Measurements from ENCODE around the gene EOLA2.

The EOLA2 gene

GRCh38 chrX:149962010-149962409, 23.7 kb upstream of the EOLA2 start:
- no peak for DNase-seq (ENCODE audit: low read depth in 1 of 2, low spot score in 1 of 2)
- Histone ChIP-seq H3K4me3 (replicated peaks; ENCODE audit: insufficient read depth, low read length) (no peak overlapping the region), H3K27ac (replicated peaks) (no peak overlapping the region), H3K27me3 (ENCODE audit: insufficient read depth, poor library complexity, severe bottlenecking) (no peaks in the 10 kb centered on the region)
- TF ChIP-seq GABPA (IDR thresholded peaks at IDR 0.05; ENCODE audit: low read depth), result no peak
- TF ChIP-seq, protein P1, sequence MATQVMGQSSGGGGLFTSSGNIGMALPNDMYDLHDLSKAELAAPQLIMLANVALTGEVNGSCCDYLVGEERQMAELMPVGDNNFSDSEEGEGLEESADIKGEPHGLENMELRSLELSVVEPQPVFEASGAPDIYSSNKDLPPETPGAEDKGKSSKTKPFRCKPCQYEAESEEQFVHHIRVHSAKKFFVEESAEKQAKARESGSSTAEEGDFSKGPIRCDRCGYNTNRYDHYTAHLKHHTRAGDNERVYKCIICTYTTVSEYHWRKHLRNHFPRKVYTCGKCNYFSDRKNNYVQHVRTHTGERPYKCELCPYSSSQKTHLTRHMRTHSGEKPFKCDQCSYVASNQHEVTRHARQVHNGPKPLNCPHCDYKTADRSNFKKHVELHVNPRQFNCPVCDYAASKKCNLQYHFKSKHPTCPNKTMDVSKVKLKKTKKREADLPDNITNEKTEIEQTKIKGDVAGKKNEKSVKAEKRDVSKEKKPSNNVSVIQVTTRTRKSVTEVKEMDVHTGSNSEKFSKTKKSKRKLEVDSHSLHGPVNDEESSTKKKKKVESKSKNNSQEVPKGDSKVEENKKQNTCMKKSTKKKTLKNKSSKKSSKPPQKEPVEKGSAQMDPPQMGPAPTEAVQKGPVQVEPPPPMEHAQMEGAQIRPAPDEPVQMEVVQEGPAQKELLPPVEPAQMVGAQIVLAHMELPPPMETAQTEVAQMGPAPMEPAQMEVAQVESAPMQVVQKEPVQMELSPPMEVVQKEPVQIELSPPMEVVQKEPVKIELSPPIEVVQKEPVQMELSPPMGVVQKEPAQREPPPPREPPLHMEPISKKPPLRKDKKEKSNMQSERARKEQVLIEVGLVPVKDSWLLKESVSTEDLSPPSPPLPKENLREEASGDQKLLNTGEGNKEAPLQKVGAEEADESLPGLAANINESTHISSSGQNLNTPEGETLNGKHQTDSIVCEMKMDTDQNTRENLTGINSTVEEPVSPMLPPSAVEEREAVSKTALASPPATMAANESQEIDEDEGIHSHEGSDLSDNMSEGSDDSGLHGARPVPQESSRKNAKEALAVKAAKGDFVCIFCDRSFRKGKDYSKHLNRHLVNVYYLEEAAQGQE (IDR thresholded peaks at IDR 0.05; ENCODE audit: insufficient replicate concordance, low read depth), result no peak
- no peak for TF ChIP-seq POLR2AphosphoS5 (IDR thresholded peaks at IDR 0.05; ENCODE audit: low read depth)
- no peak for TF ChIP-seq SPI1 (IDR thresholded peaks at IDR 0.05; ENCODE audit: borderline replicate concordance, low read depth)
- TF ChIP-seq CTCF (IDR thresholded peaks at IDR 0.05; ENCODE audit: insufficient read depth, low read length), result no peak

DNA sequence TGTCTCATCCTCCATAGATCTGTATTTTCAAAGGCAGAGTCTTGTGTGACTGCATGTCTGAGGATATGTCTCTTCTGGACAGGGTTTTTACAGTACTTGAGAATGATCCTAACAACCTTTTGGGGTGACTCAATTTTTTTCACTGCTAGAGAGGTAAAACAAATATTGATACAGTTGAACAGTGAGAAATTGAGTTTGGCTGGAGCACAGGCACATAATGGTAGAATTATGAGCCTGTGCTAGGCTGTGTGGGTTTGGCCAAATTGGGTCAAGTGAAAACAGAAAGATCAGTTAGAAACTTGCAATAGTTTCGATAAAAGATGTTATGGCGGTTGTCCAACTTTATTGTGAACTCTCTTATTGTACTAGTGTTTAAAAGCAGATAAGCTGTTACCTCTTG, 23.3 kb upstream of the EOLA2 start:
- DNase-seq (ENCODE audit: low read depth in 1 of 2, low spot score in 1 of 2), result no peak
- no peak for TF ChIP-seq POLR2AphosphoS5 (IDR thresholded peaks at IDR 0.05; ENCODE audit: low read depth)
- TF ChIP-seq, protein P1 (IDR thresholded peaks at IDR 0.05; ENCODE audit: insufficient replicate concordance, low read depth), result no peak
- no peak for TF ChIP-seq CTCF (IDR thresholded peaks at IDR 0.05; ENCODE audit: insufficient read depth, low read length)
- TF ChIP-seq SPI1 (IDR thresholded peaks at IDR 0.05; ENCODE audit: borderline replicate concordance, low read depth), result no peak
- no peak for TF ChIP-seq GABPA (IDR thresholded peaks at IDR 0.05; ENCODE audit: low read depth)
- no peaks in the 10 kb centered on the region for H3K27me3 ChIP-seq (ENCODE audit: insufficient read depth, poor library complexity, severe bottlenecking)
- no peak overlapping the region for H3K4me3 ChIP-seq (replicated peaks; ENCODE audit: insufficient read depth, low read length)
- no peak overlapping the region for H3K27ac ChIP-seq (replicated peaks)

DNA sequence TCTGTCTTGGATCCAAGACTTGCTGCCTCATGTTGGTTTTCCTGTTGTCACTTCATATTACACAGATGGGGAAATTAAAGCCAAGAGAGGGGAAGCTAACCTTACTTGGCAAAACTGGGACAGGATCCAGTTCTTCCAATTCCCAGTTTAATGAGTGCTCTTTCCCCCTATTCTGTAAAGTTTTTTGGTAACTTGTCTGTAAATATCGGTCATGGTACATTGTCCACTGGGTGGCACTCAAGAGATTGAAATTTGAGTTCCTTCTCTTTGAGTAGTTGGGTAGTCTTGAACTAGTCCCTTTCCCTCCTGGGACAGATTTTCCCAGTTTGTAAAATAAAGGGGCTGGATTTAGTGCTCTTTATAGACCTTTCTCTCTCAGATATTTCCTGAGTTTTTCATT, 12.4 kb upstream of the EOLA2 start:
- Histone ChIP-seq H3K27me3 (ENCODE audit: insufficient read depth, poor library complexity, severe bottlenecking) (no peaks in the 10 kb centered on the region), H3K27ac (replicated peaks) (no peak overlapping the region), H3K4me3 (replicated peaks; ENCODE audit: insufficient read depth, low read length) (no peak overlapping the region)
- DNase-seq (ENCODE audit: low read depth in 1 of 2, low spot score in 1 of 2), result peak in 1 of 2 experiments; percentile 9
- no peak for TF ChIP-seq SPI1 (IDR thresholded peaks at IDR 0.05; ENCODE audit: borderline replicate concordance, low read depth)
- TF ChIP-seq GABPA (IDR thresholded peaks at IDR 0.05; ENCODE audit: low read depth), result no peak
- no peak for TF ChIP-seq POLR2AphosphoS5 (IDR thresholded peaks at IDR 0.05; ENCODE audit: low read depth)
- TF ChIP-seq, protein P1 (IDR thresholded peaks at IDR 0.05; ENCODE audit: insufficient replicate concordance, low read depth), result no peak
- no peak for TF ChIP-seq CTCF (IDR thresholded peaks at IDR 0.05; ENCODE audit: insufficient read depth, low read length)

Data from HL-60 (cell line).